Activated naive CD8-positive, alpha-beta T cell treated with anti-CD3 and anti-CD28 coated beads, Interleukin-2, amount 50 U/mL, for 16 hours (primary cell): ENCODE results near the gene DDO.

Experiments
- DNase-seq: peaks from one replicate; pipeline ENCODE4 v3.0.0-alpha.2; 2020; ENCODE audit warnings: low read depth, low spot score

DDO gene

DNA sequence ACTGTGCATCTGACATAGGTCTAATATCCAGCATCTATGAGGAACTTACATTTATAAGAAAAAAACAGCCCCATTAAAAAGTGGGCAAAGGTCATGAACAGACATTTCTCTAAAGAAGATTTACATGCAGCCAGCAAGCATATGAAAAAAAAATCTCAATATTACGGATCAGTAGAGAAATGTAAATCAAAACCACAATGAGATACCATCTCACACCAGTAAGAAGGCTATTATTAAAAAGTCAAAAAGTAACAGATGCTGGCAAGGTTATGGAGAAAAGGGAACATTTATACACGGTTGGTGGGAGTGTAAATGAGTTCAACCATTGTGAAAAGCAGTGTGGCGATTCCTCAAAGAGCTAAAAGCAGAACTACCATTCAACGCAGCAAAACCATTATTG lies 70.3 kb downstream of the DDO start:
- no peak for DNase-seq

GRCh38 chr6:110342759-110343158 lies 72.6 kb downstream of the DDO start:
- DNase-seq: no peak
